Small intestine (tissue), 7 donors: Measurements from ENCODE around the gene BTNL9. TPM values are rescaled to one million over a fixed set of nuclear protein-coding genes. Genes with fewer than 3 reads are reported as not detected.
"Not testable (repeated sequence)": the region's sequence is repeated elsewhere in the genome, so short reads cannot be mapped to it uniquely, and the experiment has no call there.

Source experiments
- DNase-seq, 2 donors: peaks; one replicate each; pipeline versions ENCODE4 v3.0.0 to v3.0.0-alpha.2; 2013
- FAIRE-seq: peaks from 2 replicates; lab custom pipeline; 2012; peaks lifted over from hg19 to GRCh38; lab: Jason Lieb, UNC
- H3K27ac ChIP-seq, 3 donors: one replicate each; pipeline ENCODE4 v1.5.1; 2013; ENCODE audit warnings: low read length in 2 of 3, mild to moderate bottlenecking in 2 of 3, control low read depth in 1 of 3, inconsistent platforms in 1 of 3, low read depth in 1 of 3, moderate library complexity in 1 of 3
- H3K27me3 ChIP-seq, 3 donors: one replicate each; pipeline ENCODE4 v1.6.1; 2013; ENCODE audit warnings: low read length in 3 of 3, inconsistent platforms in 1 of 3; ENCODE audit not compliant: control insufficient read depth in 3 of 3, insufficient read depth in 3 of 3
- H3K36me3 ChIP-seq, 3 donors: one replicate each; pipeline ENCODE4 v1.6.1; 2013; ENCODE audit warnings: low read length in 3 of 3, inconsistent platforms in 1 of 3, low read depth in 1 of 3, mild to moderate bottlenecking in 1 of 3, moderate library complexity in 1 of 3; ENCODE audit not compliant: control insufficient read depth in 3 of 3, insufficient read depth in 2 of 3
- H3K4me1 ChIP-seq, 3 donors: one replicate each; pipeline ENCODE4 v1.6.1; 2013; ENCODE audit warnings: low read length in 2 of 3, inconsistent platforms in 1 of 3, low read depth in 1 of 3, mild to moderate bottlenecking in 1 of 3, moderate library complexity in 1 of 3; ENCODE audit not compliant: control insufficient read depth in 3 of 3, insufficient read depth in 2 of 3
- H3K4me3 ChIP-seq, 3 donors: one replicate each; pipeline ENCODE4 v1.5.1; 2013; ENCODE audit warnings: low read length in 3 of 3, control low read depth in 1 of 3, inconsistent platforms in 1 of 3, low read depth in 1 of 3, mild to moderate bottlenecking in 1 of 3, moderate library complexity in 1 of 3
- H3K9me3 ChIP-seq, 2 donors: one replicate each; pipeline ENCODE4 v1.6.1; 2013; ENCODE audit warnings: low read depth in 1 of 2, low read length in 1 of 2; ENCODE audit not compliant: control insufficient read depth in 2 of 2, insufficient read depth in 1 of 2
- WGBS, 3 donors: extraction: QIAGEN DNeasy Blood & Tissue Kit; methylation state at CpG; one replicate each; pipeline ENCODE4 v1.1.7; 2013; 5-methylcytosine and 5-hydroxymethylcytosine counted together
- polyA plus RNA-seq, 4 donors: library from polyadenylated mRNA; stranded (reverse) in 3 of 4; unstranded in 1 of 4; fragments of 200-250 nt in 3 of 4; fragments of 120-200 nt in 1 of 4; gene quantifications; one replicate each; pipeline versions ENCODE4 v1.2.1 to v1.2.3, GENCODE V29; 2013
- donor health status: healthy with polysubstance abuse.
- donor health status: control.
- donor health status: control.
- donor health status: Bipolar disorder and iron deficiency.
- donor health status: healthy.

Gene BTNL9
- polyA plus RNA-seq, 4 donors: 0.27 to 6.5 (median 2.7) TPM

GRCh38 chr5:181095162-181095561, 55.1 kb downstream of the BTNL9 start:
- H3K27ac ChIP-seq, FAIRE-seq, H3K9me3 ChIP-seq, H3K4me3 ChIP-seq, H3K4me1 ChIP-seq, DNase-seq, H3K36me3 ChIP-seq: not testable (repeated sequence)
- 75 to 100% methylated on average over 1 to 3 of the region's 3 CpGs; no CpG with 5 or more reads in 1 of the 3 donors for WGBS, 3 donors
- H3K27me3 ChIP-seq: peaks cover 0 to 20% (median 18%) of the 10 kb centered on the region in 3 donors

GRCh38 chr5:181096721-181097382, 56.8 kb downstream of the BTNL9 start:
- peaks cover 0 to 21% (median 21%) of the 10 kb centered on the region in 3 donors for H3K27me3 ChIP-seq
- not testable (repeated sequence) for H3K27ac ChIP-seq, DNase-seq, H3K4me1 ChIP-seq, FAIRE-seq, H3K9me3 ChIP-seq, H3K4me3 ChIP-seq, H3K36me3 ChIP-seq
- no CpG with 5 or more reads among the region's 26 CpGs for WGBS, 3 donors

GRCh38 chr5:181097383-181097753, 57.3 kb downstream of the BTNL9 start:
- H3K36me3 ChIP-seq, H3K27ac ChIP-seq, H3K9me3 ChIP-seq, H3K4me1 ChIP-seq, DNase-seq, FAIRE-seq, H3K4me3 ChIP-seq: not testable (repeated sequence)
- H3K27me3 ChIP-seq: peaks cover 0 to 21% (median 19%) of the 10 kb centered on the region in 3 donors
- no CpG with 5 or more reads among the region's 26 CpGs for WGBS, 3 donors

- H3K4me1 ChIP-seq, H3K36me3 ChIP-seq, H3K9me3 ChIP-seq, H3K27ac ChIP-seq, FAIRE-seq, DNase-seq, H3K4me3 ChIP-seq: not testable (repeated sequence)
- H3K27me3 ChIP-seq: peaks cover 0 to 18% (median 16%) of the 10 kb centered on the region in 3 donors
- WGBS, 3 donors: no CpG with 5 or more reads among the region's 56 CpGs
Measured at GRCh38 chr5:181097759-181098491, 57.9 kb downstream of the BTNL9 start.

GRCh38 chr5:181098762-181099601, 58.9 kb downstream of the BTNL9 start:
- Histone ChIP-seq H3K27ac (no peak overlapping the region), H3K27me3 (peaks cover 0 to 21% (median 16%) of the 10 kb centered on the region in 3 donors), H3K9me3 (no peaks in the 10 kb centered on the region), H3K4me1 (no peaks in the 10 kb centered on the region), H3K4me3 (no peak overlapping the region), H3K36me3 (no peaks in the 10 kb centered on the region)
- 16 to 19% (median 18%) methylated on average over 20 to 21 of the region's 22 CpGs for WGBS, 3 donors
- no peak for FAIRE-seq
- no peak for DNase-seq

GRCh38 chr5:181099602-181100086, 59.6 kb downstream of the BTNL9 start:
- Histone ChIP-seq H3K4me3 (no peak overlapping the region), H3K9me3 (no peaks in the 10 kb centered on the region), H3K27me3 (peaks cover 0 to 26% (median 21%) of the 10 kb centered on the region in 3 donors), H3K4me1 (no peaks in the 10 kb centered on the region), H3K36me3 (no peaks in the 10 kb centered on the region), H3K27ac (no peak overlapping the region)
- 48 to 57% (median 53%) methylated on average over 11 of the region's 11 CpGs for WGBS, 3 donors
- FAIRE-seq: no peak
- no peak for DNase-seq

GRCh38 chr5:181100121-181100875, 60.2 kb downstream of the BTNL9 start:
- DNase-seq: peak in 1 of 2 donors; percentile 14
- no peaks in the 10 kb centered on the region for H3K9me3 ChIP-seq
- no peaks in the 10 kb centered on the region for H3K36me3 ChIP-seq
- FAIRE-seq: no peak
- H3K4me1 ChIP-seq: no peaks in the 10 kb centered on the region
- peaks cover 0 to 29% (median 24%) of the 10 kb centered on the region in 3 donors for H3K27me3 ChIP-seq
- WGBS, 3 donors: 4 to 9% (median 8%) methylated on average over 44 to 62 of the region's 62 CpGs
- H3K27ac ChIP-seq: no peak overlapping the region
- no peak overlapping the region for H3K4me3 ChIP-seq
